ENCODE data around the gene DSC3.

Gene DSC3

GRCh38 chr18:30971338-30971956 is 71.1 kb downstream of the DSC3 start:
- DNase-seq = peak in 1 of 56 donors; percentile 9

GRCh38 chr18:30970196-30970816 is 72.2 kb downstream of the DSC3 start:
- no peak for DNase-seq

- DNase-seq = no peak
These were observed 72.8 kb downstream of the DSC3 start for GRCh38 chr18:30969670-30970170.

- DNase-seq = no peak
These were observed 74.8 kb downstream of the DSC3 start for GRCh38 chr18:30967701-30968100.

- DNase-seq = no peak
These were observed 77.3 kb downstream of the DSC3 start for GRCh38 chr18:30965237-30965636.

GRCh38 chr18:30960661-30961060 is 81.9 kb downstream of the DSC3 start:
- DNase-seq = no peak

GRCh38 chr18:30957066-30957465 is 85.5 kb downstream of the DSC3 start:
- DNase-seq = no peak

GRCh38 chr18:30954262-30954661 is 88.3 kb downstream of the DSC3 start:
- DNase-seq = no peak

- peak in 7 of 56 donors; percentile 3 to 21 (median 4) for DNase-seq
These were observed 96.8 kb downstream of the DSC3 start for GRCh38 chr18:30945761-30946160.

GRCh38 chr18:30944773-30945417 is 97.6 kb downstream of the DSC3 start:
- DNase-seq = no peak

GRCh38 chr18:30940952-30941539 is 101.5 kb downstream of the DSC3 start:
- DNase-seq = no peak
